ENCODE results near the gene FXYD7.

DNA sequence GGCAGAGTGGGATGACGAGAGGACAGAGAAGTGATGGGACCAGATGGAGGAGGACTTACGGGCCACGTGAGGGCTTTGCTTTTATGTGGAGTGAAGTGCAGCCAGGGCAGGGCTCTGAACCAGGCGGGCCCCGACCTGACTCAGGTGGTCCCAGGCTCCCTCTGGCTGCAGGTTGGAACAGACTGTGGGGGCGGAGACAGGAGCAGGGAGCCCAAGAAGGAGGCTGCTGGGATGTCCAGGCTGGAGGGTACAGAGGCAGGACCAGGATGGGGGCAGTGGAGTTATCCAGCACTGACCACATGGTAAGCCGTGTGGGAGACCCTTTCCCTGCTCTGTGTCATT lies 13.6 kb downstream of the FXYD7 start:
- TF ChIP-seq, protein P1, sequence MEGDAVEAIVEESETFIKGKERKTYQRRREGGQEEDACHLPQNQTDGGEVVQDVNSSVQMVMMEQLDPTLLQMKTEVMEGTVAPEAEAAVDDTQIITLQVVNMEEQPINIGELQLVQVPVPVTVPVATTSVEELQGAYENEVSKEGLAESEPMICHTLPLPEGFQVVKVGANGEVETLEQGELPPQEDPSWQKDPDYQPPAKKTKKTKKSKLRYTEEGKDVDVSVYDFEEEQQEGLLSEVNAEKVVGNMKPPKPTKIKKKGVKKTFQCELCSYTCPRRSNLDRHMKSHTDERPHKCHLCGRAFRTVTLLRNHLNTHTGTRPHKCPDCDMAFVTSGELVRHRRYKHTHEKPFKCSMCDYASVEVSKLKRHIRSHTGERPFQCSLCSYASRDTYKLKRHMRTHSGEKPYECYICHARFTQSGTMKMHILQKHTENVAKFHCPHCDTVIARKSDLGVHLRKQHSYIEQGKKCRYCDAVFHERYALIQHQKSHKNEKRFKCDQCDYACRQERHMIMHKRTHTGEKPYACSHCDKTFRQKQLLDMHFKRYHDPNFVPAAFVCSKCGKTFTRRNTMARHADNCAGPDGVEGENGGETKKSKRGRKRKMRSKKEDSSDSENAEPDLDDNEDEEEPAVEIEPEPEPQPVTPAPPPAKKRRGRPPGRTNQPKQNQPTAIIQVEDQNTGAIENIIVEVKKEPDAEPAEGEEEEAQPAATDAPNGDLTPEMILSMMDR (IDR thresholded peaks at IDR 0.05), result no peak
- TF ChIP-seq POLR2AphosphoS5 (IDR thresholded peaks at IDR 0.05; ENCODE audit: insufficient read depth in 1 of 2, low read depth in 1 of 2), result no peak
- no peak for TF ChIP-seq POLR2A (IDR thresholded peaks at IDR 0.05)
